HEK293 (cell line): ENCODE measurements around the gene C17orf113.
A peak's percentile ranks its signal among the peaks of the same experiment; 100 is the strongest.

Experiments
- CTCF ChIA-PET: fragments of 350-600 bp; formaldehyde crosslinking; extraction: SDS; loops from one replicate; lab custom pipeline; 2021; ENCODE audit warnings: antibody characterized with exemption; lab: Yijun Ruan, JAX
- POLR2A ChIA-PET: fragments of 300-600 bp; formaldehyde crosslinking; extraction: SDS; loops from one replicate; lab custom pipeline; 2020; ENCODE audit warnings: antibody characterized with exemption, inconsistent platforms; lab: Yijun Ruan, JAX
- H3K27ac ChIP-seq: fragments of 200-500 bp; sonication (Bioruptor generic); 2 replicates; pipeline ENCODE4 v1.5.1; 2014; ENCODE audit warnings: low read depth, low read length, control low read depth, inconsistent platforms; ENCODE audit errors: extremely low read depth
- H3K36me3 ChIP-seq, 2 experiments: fragments of 200-500 bp in 1 of 2; sonication (Bioruptor generic) in 1 of 2; 1 replicate in 1 of 2; 2 replicates in 1 of 2; pipeline ENCODE4 v1.5.1; 2014 to 2017; ENCODE audit warnings: inconsistent platforms in 2 of 2, low read length in 2 of 2; ENCODE audit not compliant: control insufficient read depth in 2 of 2, insufficient read depth in 1 of 2
- H3K4me1 ChIP-seq: fragments of 200-500 bp; sonication (Bioruptor generic); 2 replicates; pipeline ENCODE4 v1.5.1; 2014; ENCODE audit warnings: mild to moderate bottlenecking, low read length, inconsistent platforms; ENCODE audit not compliant: control insufficient read depth, insufficient read depth
- H3K4me3 ChIP-seq: 2 replicates; pipeline ENCODE4 v1.5.1; 2011; ENCODE audit warnings: low read depth, mild to moderate bottlenecking, control low read depth, low read length, moderate library complexity
- H3K9me3 ChIP-seq: fragments of 200-500 bp; sonication (Bioruptor generic); 2 replicates; pipeline ENCODE4 v1.5.1; 2014; ENCODE audit warnings: low read depth, low read length, inconsistent platforms; ENCODE audit not compliant: control insufficient read depth, insufficient read depth
- BCL11B ChIP-seq: fragments of 450-650 bp; formaldehyde crosslinking; IDR thresholded peaks from 2 replicates; pipeline ENCODE4 v1.5.1; 2016; ENCODE audit warnings: low read depth, missing biosample characterization, missing genetic modification characterization
- EGR2 ChIP-seq: fragments of 450-650 bp; formaldehyde crosslinking; IDR thresholded peaks from 2 replicates; pipeline ENCODE4 v1.5.1; 2016; ENCODE audit warnings: low read depth, missing biosample characterization, missing genetic modification characterization
- GLIS2 ChIP-seq: fragments of 450-650 bp; formaldehyde crosslinking; IDR thresholded peaks from 2 replicates; pipeline ENCODE4 v1.5.1; 2016; ENCODE audit warnings: missing biosample characterization, missing genetic modification characterization
- HOXC10 ChIP-seq: sonication (generic); formaldehyde crosslinking; IDR thresholded peaks from 2 replicates; pipeline ENCODE4 v1.8.1; 2023; ENCODE audit warnings: mild to moderate bottlenecking, missing genetic modification reagents
- PRDM10 ChIP-seq: fragments of 450-650 bp; formaldehyde crosslinking; IDR thresholded peaks from 2 replicates; pipeline ENCODE4 v1.5.1; 2016; ENCODE audit warnings: missing biosample characterization, missing genetic modification characterization
- ZBTB20 ChIP-seq: fragments of 450-650 bp; formaldehyde crosslinking; IDR thresholded peaks from 2 replicates; pipeline ENCODE4 v1.5.1; 2016; ENCODE audit warnings: missing biosample characterization, missing genetic modification characterization
- ZBTB21 ChIP-seq: fragments of 450-650 bp; formaldehyde crosslinking; IDR thresholded peaks from 2 replicates; pipeline ENCODE4 v1.5.1; 2017; ENCODE audit warnings: missing biosample characterization, missing genetic modification characterization
- ZIC2 ChIP-seq: fragments of 450-650 bp; formaldehyde crosslinking; IDR thresholded peaks from 2 replicates; pipeline ENCODE4 v1.5.1; 2016; ENCODE audit warnings: missing biosample characterization, missing genetic modification characterization
- ZNF214 ChIP-seq: fragments of 450-650 bp; formaldehyde crosslinking; IDR thresholded peaks from 2 replicates; pipeline ENCODE4 v1.5.1; 2017; ENCODE audit warnings: missing biosample characterization, mild to moderate bottlenecking, missing genetic modification characterization, borderline replicate concordance
- ZNF223 ChIP-seq: fragments of 450-650 bp; formaldehyde crosslinking; IDR thresholded peaks from 2 replicates; pipeline ENCODE4 v1.5.1; 2016; ENCODE audit warnings: missing biosample characterization, missing genetic modification characterization
- ZNF26 ChIP-seq: fragments of 450-650 bp; formaldehyde crosslinking; IDR thresholded peaks from 2 replicates; pipeline ENCODE4 v1.5.1; 2016; ENCODE audit warnings: missing biosample characterization, missing genetic modification characterization
- ZNF433 ChIP-seq: fragments of 450-650 bp; formaldehyde crosslinking; IDR thresholded peaks from 2 replicates; pipeline ENCODE4 v1.5.1; 2016; ENCODE audit warnings: missing biosample characterization, missing genetic modification characterization, low read depth
- ZNF501 ChIP-seq: fragments of 450-650 bp; formaldehyde crosslinking; IDR thresholded peaks from 2 replicates; pipeline ENCODE4 v1.5.1; 2016; ENCODE audit warnings: missing biosample characterization, missing genetic modification characterization
- ZNF510 ChIP-seq: fragments of 450-650 bp; formaldehyde crosslinking; IDR thresholded peaks from 2 replicates; pipeline ENCODE4 v1.5.1; 2018; ENCODE audit warnings: mild to moderate bottlenecking, missing genetic modification characterization, missing biosample characterization; ENCODE audit not compliant: insufficient replicate concordance
- ZNF560 ChIP-seq: fragments of 450-650 bp; formaldehyde crosslinking; IDR thresholded peaks from 2 replicates; pipeline ENCODE4 v1.5.1; 2017; ENCODE audit warnings: missing biosample characterization, missing genetic modification characterization, borderline replicate concordance
- ZNF561 ChIP-seq: fragments of 450-650 bp; IDR thresholded peaks from 2 replicates; pipeline ENCODE4 v1.5.1; 2018; ENCODE audit warnings: missing biosample characterization, missing genetic modification characterization, borderline replicate concordance
- ZNF600 ChIP-seq: fragments of 450-650 bp; formaldehyde crosslinking; IDR thresholded peaks from 2 replicates; pipeline ENCODE4 v1.5.1; 2016; ENCODE audit warnings: missing biosample characterization, missing genetic modification characterization
- ZNF792 ChIP-seq: fragments of 450-650 bp; formaldehyde crosslinking; IDR thresholded peaks from 2 replicates; pipeline ENCODE4 v1.5.1; 2016; ENCODE audit warnings: missing biosample characterization, missing genetic modification characterization
- ZNF843 ChIP-seq: fragments of 450-650 bp; formaldehyde crosslinking; IDR thresholded peaks from 2 replicates; pipeline ENCODE4 v1.5.1; 2016; ENCODE audit warnings: missing biosample characterization, missing genetic modification characterization

Gene C17orf113

GRCh38 chr17:42065201-42065600 lies 14.8 kb upstream of the C17orf113 start:
- no peak for TF ChIP-seq ZNF26
- no peak for TF ChIP-seq ZNF600 (tag by site-specific recombination)
- no peak for TF ChIP-seq ZNF510 (tag by site-specific recombination)
- TF ChIP-seq ZBTB20 (tag by site-specific recombination): no peak
- TF ChIP-seq EGR2 (tag by site-specific recombination): no peak
- no peak for TF ChIP-seq ZNF560 (tag by site-specific recombination)
- no peak for TF ChIP-seq HOXC10 (CRISPR knock-in tag)
- no peak for TF ChIP-seq BCL11B
- no peak for TF ChIP-seq ZNF214 (tag by site-specific recombination)
- no peak for TF ChIP-seq ZNF501
- no peak for TF ChIP-seq ZNF223 (tag by site-specific recombination)
- no peak for TF ChIP-seq ZNF433 (tag by site-specific recombination)
- TF ChIP-seq ZBTB21 (tag by site-specific recombination): no peak
- TF ChIP-seq ZNF561 (tag by site-specific recombination): no peak
- no peak for TF ChIP-seq ZNF792
- TF ChIP-seq ZNF843: no peak
- TF ChIP-seq, all 188 proteins: peak for 0
- ChIA-PET CTCF (interaction anchor here (0.7 to 5.3 kb wide), 14 partner anchors 8 to 54 kb away, joined by 3 to 132 read pairs (median 10); partner anchors contain the start of genes KAT2A, NKIRAS2 and ZNF385C), POLR2A (interaction anchor here (0.7 to 1.3 kb wide), 3 partner anchors 10 to 33 kb away, joined by 3 to 5 read pairs (median 3); partner anchors contain the start of gene ZNF385C)

GRCh38 chr17:42062681-42063080 lies 12.3 kb upstream of the C17orf113 start:
- Histone ChIP-seq H3K27ac (no peak overlapping the region), H3K36me3 (no peaks in the 10 kb centered on the region), H3K4me3 (no peak overlapping the region), H3K9me3 (no peaks in the 10 kb centered on the region), H3K4me1 (no peaks in the 10 kb centered on the region)
- ChIA-PET CTCF (interaction anchor here (0.9 to 2.1 kb wide), 6 partner anchors 13 to 55 kb away, joined by 3 to 6 read pairs (median 4); partner anchors contain the start of gene NKIRAS2), POLR2A (interaction anchor here (1.1 kb wide), 1 partner anchor 97 kb away, joined by 3 read pairs; no protein-coding TSS in a partner anchor)
- TF ChIP-seq ZIC2 (no peak), GLIS2 (tag by site-specific recombination) (0 out of 2 replicates have a peak, but pooled peaks have one; percentile 24)

More at GRCh38 chr17:42065201-42065600, 14.8 kb upstream of the C17orf113 start:
- no peak overlapping the region for H3K27ac ChIP-seq
- H3K4me1 ChIP-seq: no peaks in the 10 kb centered on the region
- no peaks in the 10 kb centered on the region for H3K9me3 ChIP-seq
- H3K36me3 ChIP-seq: no peaks in the 10 kb centered on the region
- no peak overlapping the region for H3K4me3 ChIP-seq

- ChIA-PET CTCF (interaction anchor here (1.3 to 2.1 kb wide), 3 partner anchors 12 to 42 kb away, joined by 3 to 6 read pairs (median 4); partner anchors contain the start of gene NKIRAS2), POLR2A (interaction anchor here (0.6 to 1.1 kb wide), 2 partner anchors 35 to 96 kb away, joined by 3 to 4 read pairs; no protein-coding TSS in a partner anchor)
- Histone ChIP-seq H3K36me3 (no peaks in the 10 kb centered on the region), H3K9me3 (no peaks in the 10 kb centered on the region), H3K4me3 (no peak overlapping the region), H3K27ac (no peak overlapping the region), H3K4me1 (no peaks in the 10 kb centered on the region)
- TF ChIP-seq ZNF561 (tag by site-specific recombination) (no peak), PRDM10 (tag by site-specific recombination) (peak; percentile 81)
Observed at GRCh38 chr17:42061646-42062487, 11.5 kb upstream of the C17orf113 start.
